ENCODE measurements around the gene SUSD2.
"Not testable (repeated sequence)": the region's sequence is repeated elsewhere in the genome, so short reads cannot be mapped to it uniquely, and the experiment has no call there.

The SUSD2 gene

DNA sequence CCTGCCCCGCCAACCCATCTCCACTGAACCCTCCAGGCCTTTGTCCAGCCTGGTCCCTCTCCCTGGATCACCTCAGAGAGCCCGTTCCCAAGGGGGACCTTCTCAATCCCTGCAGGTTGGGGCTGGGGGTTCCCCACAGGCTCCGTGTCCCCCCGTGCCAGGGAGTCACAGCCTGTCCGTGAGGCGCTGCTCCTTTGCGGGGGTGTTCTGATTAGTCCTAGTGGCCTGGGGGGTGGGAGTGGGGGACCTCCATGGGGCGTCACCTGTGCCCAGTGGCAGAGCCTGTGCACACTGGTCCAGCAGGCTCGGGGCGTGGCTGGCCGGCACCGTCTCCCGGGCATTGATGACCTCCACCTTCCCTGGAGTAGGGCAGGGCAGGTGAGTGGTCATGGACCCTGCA is 51.9 kb downstream of the SUSD2 start:
- Mint-ChIP-seq H3K27me3 (peaks cover 10% of the 10 kb centered on the region), H3K27ac (no peak overlapping the region), H3K36me3 (no peaks in the 10 kb centered on the region), H3K9me3 (no peaks in the 10 kb centered on the region), H3K4me3 (no peak overlapping the region), H3K4me1 (peaks cover 7% of the 10 kb centered on the region)
- DNase-seq: no peak
- CTCF ChIA-PET: interaction anchor here (1.3 to 4.6 kb wide), 3 partner anchors 13 to 42 kb away, joined by 3 to 43 read pairs (median 28); no protein-coding TSS in a partner anchor

DNA sequence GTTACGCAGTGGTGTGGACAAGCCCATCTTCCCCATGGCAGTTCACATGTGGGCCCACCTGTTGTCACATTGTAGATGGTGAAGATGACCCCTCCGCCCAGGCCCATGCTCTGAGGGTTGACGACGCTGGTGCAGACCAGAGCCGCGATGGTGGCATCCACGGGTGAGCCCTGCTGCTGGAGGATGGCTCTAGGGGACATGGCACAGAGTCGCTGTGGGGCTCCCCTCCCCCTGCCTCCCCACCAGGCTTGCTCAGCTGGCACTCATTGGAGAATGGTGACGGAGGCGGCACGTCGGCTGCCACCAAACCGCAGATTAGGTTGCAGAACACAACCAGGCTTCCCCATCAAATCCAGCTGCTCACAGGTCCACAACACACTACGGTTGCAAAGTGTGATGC is 52.5 kb downstream of the SUSD2 start:
- CTCF ChIA-PET: interaction anchor here (1.8 to 4.6 kb wide), 2 partner anchors 13 to 43 kb away, joined by 9 to 28 read pairs; no protein-coding TSS in a partner anchor
- H3K27me3 Mint-ChIP-seq: peaks cover 8% of the 10 kb centered on the region
- H3K4me1 Mint-ChIP-seq: peaks cover 7% of the 10 kb centered on the region
- H3K27ac Mint-ChIP-seq: no peak overlapping the region
- H3K4me3 Mint-ChIP-seq: no peak overlapping the region
- no peaks in the 10 kb centered on the region for H3K9me3 Mint-ChIP-seq
- no peak for DNase-seq
- H3K36me3 Mint-ChIP-seq: no peaks in the 10 kb centered on the region

DNA sequence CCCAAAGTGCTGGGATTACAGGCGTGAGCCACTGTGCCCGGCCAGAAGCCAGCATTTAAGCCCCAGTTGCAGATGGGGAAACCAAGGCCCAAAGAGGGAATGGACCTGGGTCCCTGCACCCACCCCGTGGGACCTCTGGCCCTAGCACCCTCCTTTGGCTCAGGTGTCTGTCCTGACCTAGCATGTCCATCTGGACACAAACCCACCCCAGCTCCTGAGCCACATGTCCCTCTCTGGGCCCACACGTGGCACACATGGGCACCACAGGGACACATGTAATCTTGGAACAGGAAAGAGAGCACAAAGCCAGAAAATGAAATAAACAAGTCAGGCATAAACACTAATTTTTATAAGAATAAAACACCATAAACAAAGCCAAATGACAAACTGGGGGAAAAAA is 54.0 kb downstream of the SUSD2 start:
- Mint-ChIP-seq H3K4me3 (no peak overlapping the region), H3K36me3 (no peaks in the 10 kb centered on the region), H3K9me3 (no peaks in the 10 kb centered on the region), H3K27me3 (no peaks in the 10 kb centered on the region), H3K4me1 (peaks cover 15% of the 10 kb centered on the region), H3K27ac (no peak overlapping the region)
- CTCF ChIA-PET: interaction anchor here (0.6 to 1.8 kb wide), 2 partner anchors 32 to 45 kb away, joined by 3 to 9 read pairs; no protein-coding TSS in a partner anchor
- DNase-seq: no peak

- Mint-ChIP-seq H3K27ac (no peak overlapping the region), H3K4me3 (no peak overlapping the region), H3K27me3 (no peaks in the 10 kb centered on the region), H3K9me3 (no peaks in the 10 kb centered on the region), H3K4me1 (peaks cover 24% of the 10 kb centered on the region), H3K36me3 (no peaks in the 10 kb centered on the region)
- CTCF ChIA-PET: no interaction called here
- no peak for DNase-seq
Measured at GRCh38 chr22:24236656-24237055, 55.4 kb downstream of the SUSD2 start.

- H3K27me3 Mint-ChIP-seq, H3K27ac Mint-ChIP-seq, CTCF ChIA-PET, H3K9me3 Mint-ChIP-seq, H3K36me3 Mint-ChIP-seq, DNase-seq, H3K4me3 Mint-ChIP-seq: not testable (repeated sequence)
- peaks cover 38% of the 10 kb centered on the region for H3K4me1 Mint-ChIP-seq
Measured at GRCh38 chr22:24238101-24238694, 56.9 kb downstream of the SUSD2 start.

Measured in activated naive CD4-positive, alpha-beta T cell treated with anti-CD3 and anti-CD28 coated beads, Interleukin-2, amount 10 ng/mL, durations not matched to agents 7 days and 5 days (primary cell).